GM19240 (cell line): ENCODE measurements around the gene KIF5B.

ENCODE experiments used
- DNase-seq: peaks from one replicate; pipeline ENCODE4 v3.0.0; 2011; ENCODE audit warnings: low spot score; ENCODE audit not compliant: insufficient read length

The KIF5B gene

DNA sequence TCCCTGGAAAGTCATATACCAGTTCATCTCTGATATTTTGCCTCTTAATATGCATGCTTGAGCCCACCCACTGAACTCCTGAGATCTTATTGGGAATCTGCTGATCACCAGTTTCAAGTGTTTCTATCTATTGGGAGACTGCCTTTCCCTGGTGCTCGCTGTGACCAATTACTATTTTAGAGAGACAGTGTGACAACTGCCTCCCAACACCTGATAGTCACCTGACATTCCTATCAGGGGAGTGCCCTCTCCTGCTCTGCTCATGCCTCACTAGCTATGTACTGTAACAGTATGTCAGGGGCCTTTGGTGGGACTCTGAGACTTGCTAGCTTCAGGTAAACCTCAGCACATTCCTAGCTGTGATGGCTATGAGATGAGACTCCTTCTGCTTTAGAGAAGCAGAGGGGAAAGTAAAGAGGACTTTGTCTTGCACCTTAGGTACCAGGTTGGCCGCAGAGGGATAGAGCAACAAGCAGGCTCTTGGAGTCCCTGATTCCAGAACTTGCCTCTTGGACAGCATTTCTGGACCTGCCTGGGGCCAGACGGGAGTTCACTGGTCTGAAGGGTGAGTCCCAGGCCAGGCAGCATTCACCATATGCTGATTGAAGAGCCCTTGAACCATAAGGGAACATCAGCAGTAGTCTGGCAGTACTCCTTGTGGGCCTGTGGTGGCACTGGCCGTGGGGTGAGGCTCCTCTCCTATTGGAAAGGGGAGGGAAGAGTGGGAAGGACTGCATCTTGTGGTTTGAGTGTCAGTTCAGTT lies 93.2 kb downstream of the KIF5B start:
- DNase-seq: no peak

- no peak for DNase-seq
These were observed 94.7 kb downstream of the KIF5B start for GRCh38 chr10:31961277-31962074.

DNA sequence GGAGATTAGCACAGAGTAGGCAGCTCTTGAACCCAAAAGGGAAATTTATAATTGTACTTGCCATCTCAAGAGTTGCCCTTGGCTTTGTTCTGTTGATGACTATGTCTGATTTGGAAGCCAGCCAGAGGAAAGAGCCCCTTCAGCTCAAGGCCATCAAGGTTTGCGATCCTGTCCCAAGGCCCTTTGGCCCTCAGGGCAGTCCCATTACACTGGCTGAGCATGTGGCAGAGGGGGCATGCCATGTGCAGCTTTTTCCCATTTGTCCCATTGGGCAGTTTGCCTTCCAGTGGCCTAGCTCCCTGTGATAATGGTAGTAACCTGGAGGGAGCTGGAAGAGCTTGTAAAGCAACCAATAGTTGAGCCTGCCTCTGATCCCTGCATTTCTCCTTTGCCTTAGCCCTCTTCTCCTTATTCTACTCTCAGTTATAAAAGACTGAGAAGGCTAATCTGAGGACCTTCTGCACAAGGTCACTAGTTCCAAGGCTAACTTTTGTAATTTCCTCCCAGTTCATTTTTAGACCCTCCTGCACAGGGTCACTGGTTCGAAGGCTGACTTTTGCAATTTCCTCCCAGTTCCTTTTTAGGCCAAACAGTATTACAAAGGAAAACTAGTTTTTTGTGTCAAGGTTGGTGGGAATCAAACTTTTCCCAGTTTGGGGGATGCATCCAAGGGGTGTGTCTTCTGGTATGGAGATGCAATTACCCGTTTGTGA lies 96.6 kb downstream of the KIF5B start:
- no peak for DNase-seq
